CD14-positive monocyte (primary cell): ENCODE data around the gene SLC26A11. TPM values are rescaled to one million over a fixed set of nuclear protein-coding genes. Genes with fewer than 3 reads are reported as not detected.

ENCODE experiments used
- DNase-seq, 3 donors: peaks; one replicate each; pipeline ENCODE4 v3.0.0-alpha.2; 2011 to 2022
- H2AFZ ChIP-seq: 2 replicates; pipeline ENCODE4 v1.6.0; 2012; ENCODE audit warnings: mild to moderate bottlenecking, low read depth, low read length, inconsistent platforms; ENCODE audit not compliant: insufficient read depth, poor library complexity, severe bottlenecking
- H3K27ac ChIP-seq, 2 donors: 1 replicate in 1 of 2; 2 replicates in 1 of 2; pipeline ENCODE4 v1.5.1; 2012 to 2013; ENCODE audit warnings: low read length in 2 of 2, control low read depth in 1 of 2, inconsistent platforms in 1 of 2, low read depth in 1 of 2, mild to moderate bottlenecking in 1 of 2
- H3K27me3 ChIP-seq, 2 donors: one replicate each; pipeline versions ENCODE4 v1.6.0 to v1.6.1; 2011 to 2013; ENCODE audit warnings: low read length in 2 of 2; ENCODE audit not compliant: control insufficient read depth in 2 of 2, insufficient read depth in 2 of 2
- H3K36me3 ChIP-seq, 2 donors: replicated peaks in 1 of 2; 1 replicate in 1 of 2; 2 replicates in 1 of 2; pipeline versions ENCODE4 v1.5.1 to v1.6.1; 2012 to 2013; ENCODE audit warnings: low read length in 2 of 2, control low read depth in 1 of 2, inconsistent platforms in 1 of 2, mild to moderate bottlenecking in 1 of 2; ENCODE audit not compliant: insufficient read depth in 2 of 2, control insufficient read depth in 1 of 2
- H3K4me1 ChIP-seq, 2 donors: 1 replicate in 1 of 2; 2 replicates in 1 of 2; pipeline versions ENCODE4 v1.5.1 to v1.6.1; 2012 to 2013; ENCODE audit warnings: low read length in 2 of 2, control low read depth in 1 of 2, inconsistent platforms in 1 of 2, mild to moderate bottlenecking in 1 of 2, moderate library complexity in 1 of 2; ENCODE audit not compliant: insufficient read depth in 2 of 2, control insufficient read depth in 1 of 2
- H3K4me2 ChIP-seq: replicated peaks from 2 replicates; pipeline ENCODE3; 2012; ENCODE audit warnings: low read length, moderate library complexity, mild to moderate bottlenecking; ENCODE audit not compliant: poor library complexity, severe bottlenecking; ENCODE audit errors: extremely low read depth
- H3K4me3 ChIP-seq, 3 experiments: fragments of 200-600 bp in 1 of 3; sonication (generic) in 1 of 3; replicated peaks in 1 of 3; 1 replicate in 2 of 3; 2 replicates in 1 of 3; pipeline ENCODE4 v1.5.1; 2011 to 2013; ENCODE audit warnings: low read length in 3 of 3, mild to moderate bottlenecking in 3 of 3, control low read depth in 2 of 3, low read depth in 2 of 3, inconsistent platforms in 1 of 3, moderate library complexity in 1 of 3
- H3K79me2 ChIP-seq: 2 replicates; pipeline ENCODE4 v1.6.0; 2012; ENCODE audit warnings: mild to moderate bottlenecking, control low read depth, inconsistent platforms, low read length, moderate library complexity; ENCODE audit not compliant: insufficient read depth
- H3K9ac ChIP-seq: 2 replicates; pipeline ENCODE4 v1.6.0; 2017; ENCODE audit warnings: low read length, mild to moderate bottlenecking; ENCODE audit not compliant: insufficient read depth, poor library complexity, severe bottlenecking
- H3K9me3 ChIP-seq, 2 donors: replicated peaks in 1 of 2; 1 replicate in 1 of 2; 2 replicates in 1 of 2; pipeline versions ENCODE4 v1.5.1 to v1.6.1; 2012 to 2013; ENCODE audit warnings: low read length in 2 of 2, control low read depth in 1 of 2; ENCODE audit not compliant: control insufficient read depth in 1 of 2, insufficient read depth in 1 of 2
- H4K20me1 ChIP-seq: 2 replicates; pipeline ENCODE4 v1.6.0; 2012; ENCODE audit warnings: mild to moderate bottlenecking, low read length, control low read depth, moderate library complexity; ENCODE audit not compliant: insufficient read depth
- H3K27ac Mint-ChIP-seq, 7 donors: one replicate each; pipeline ENCODE4 v1.8.0; 2020; ENCODE audit warnings: mild to moderate bottlenecking in 7 of 7, mixed read lengths in 7 of 7, moderate library complexity in 6 of 7, inconsistent platforms in 2 of 7
- H3K27me3 Mint-ChIP-seq, 3 donors: one replicate each; pipeline ENCODE4 v1.8.0; 2021 to 2022; ENCODE audit warnings: low read depth in 3 of 3, mild to moderate bottlenecking in 3 of 3, mixed read lengths in 3 of 3, moderate library complexity in 3 of 3, inconsistent platforms in 1 of 3
- H3K36me3 Mint-ChIP-seq, 2 donors: one replicate each; pipeline ENCODE4 v1.8.0; 2020; ENCODE audit warnings: mixed read lengths in 2 of 2, inconsistent platforms in 1 of 2, mild to moderate bottlenecking in 1 of 2
- H3K4me1 Mint-ChIP-seq: one replicate; pipeline ENCODE4 v1.8.0; 2020; ENCODE audit warnings: mild to moderate bottlenecking, mixed read lengths
- H3K4me3 Mint-ChIP-seq, 2 donors: one replicate each; pipeline ENCODE4 v1.8.0; 2020; ENCODE audit warnings: mild to moderate bottlenecking in 2 of 2, mixed read lengths in 2 of 2, moderate library complexity in 1 of 2
- H3K9me3 Mint-ChIP-seq, 7 donors: one replicate each; pipeline ENCODE4 v1.8.0; 2020 to 2022; ENCODE audit warnings: mixed read lengths in 7 of 7, mild to moderate bottlenecking in 6 of 7, moderate library complexity in 6 of 7, inconsistent platforms in 2 of 7
- CTCF ChIP-seq: fragments of 200-600 bp; IDR thresholded peaks from one replicate; pipeline ENCODE4 v1.8.0; 2022; ENCODE audit warnings: antibody characterized with exemption, mild to moderate bottlenecking
- WGBS: methylation state at CpG from one replicate; pipeline ENCODE4 v1.1.5; 2013; ENCODE audit warnings: missing lambda C conversion rate; ENCODE audit not compliant: insufficient coverage; 5-methylcytosine and 5-hydroxymethylcytosine counted together
- intact Hi-C, 2 donors: fragments of 100-400 bp; cut with micrococcal nuclease; formaldehyde crosslinking; loops; one replicate each; pipeline versions ENCODE4 v1.15.0 to v1.15.1; 2023
- polyA plus RNA-seq, 3 donors: library from polyadenylated mRNA; depleted of rRNA in 1 of 3; unstranded in 2 of 3; stranded (reverse) in 1 of 3; fragments of 300-500 nt in 2 of 3; fragments of >200 nt in 1 of 3; fragmentation: Illumina TruSeq in 2 of 3; gene quantifications; 1 replicate in 2 of 3; 2 replicates in 1 of 3; pipeline ENCODE4 v1.2.3, GENCODE V29; 2012 to 2021

SLC26A11 gene
- polyA plus RNA-seq, 3 donors: 1.8 to 29.7 (median 2.6) TPM

DNA sequence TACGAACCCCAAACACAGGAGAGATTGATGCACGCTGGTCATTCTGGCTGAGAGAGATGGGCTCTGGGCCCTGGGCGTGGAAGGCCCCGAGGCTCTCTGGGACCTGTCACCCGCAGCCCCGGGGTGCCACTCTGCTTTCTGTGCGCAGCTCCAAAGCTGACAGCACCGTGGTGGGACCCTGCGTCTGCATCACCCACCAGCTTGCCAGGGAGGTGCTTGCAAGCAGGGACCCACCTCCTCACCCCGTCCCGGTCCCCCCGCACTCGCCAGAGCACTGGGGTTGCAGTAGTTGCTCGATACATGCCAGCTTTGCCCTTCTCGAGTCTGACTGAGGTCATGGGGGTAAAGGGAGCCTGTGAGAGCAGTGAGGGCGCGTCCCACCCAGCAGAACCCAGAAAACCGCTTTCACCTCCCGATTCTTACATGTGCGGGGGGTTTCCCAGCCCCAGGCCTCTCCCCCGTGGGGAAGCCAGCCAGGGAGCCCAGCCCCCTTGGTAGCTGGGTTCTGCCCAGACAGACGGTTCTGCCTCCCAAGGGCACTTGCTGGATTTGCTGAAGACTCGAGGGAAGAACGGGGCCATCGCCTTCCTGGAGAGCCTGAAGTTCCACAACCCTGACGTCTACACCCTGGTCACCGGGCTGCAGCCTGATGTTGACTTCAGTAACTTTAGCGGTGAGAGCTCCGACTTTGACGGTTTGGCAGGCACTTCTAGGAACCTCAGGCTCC is 37.9 kb upstream of the SLC26A11 start:
- Mint-ChIP-seq H3K4me3 (no peak overlapping the region), H3K4me1 (no peaks in the 10 kb centered on the region), H3K27ac (no peak overlapping the region), H3K27me3 (peaks cover 5 to 13% (median 8%) of the 10 kb centered on the region in 3 donors), H3K36me3 (no peaks in the 10 kb centered on the region), H3K9me3 (peaks cover 0 to 2% (median 0%) of the 10 kb centered on the region in 7 donors)
- Histone ChIP-seq H3K27me3 (no peaks in the 10 kb centered on the region), H3K9me3 (no peaks in the 10 kb centered on the region), H3K9ac (no peak overlapping the region), H3K4me2 (no peak overlapping the region), H2AFZ (no peak overlapping the region), H3K79me2 (no peaks in the 10 kb centered on the region), H3K4me3 (no peak overlapping the region), H3K36me3 (no peaks in the 10 kb centered on the region), H4K20me1 (no peaks in the 10 kb centered on the region), H3K4me1 (no peaks in the 10 kb centered on the region), H3K27ac (no peak overlapping the region)
- no peak for TF ChIP-seq CTCF
- intact Hi-C loops: no loop called here
- no peak for DNase-seq
- WGBS: 93% methylated on average over 26 of the region's 30 CpGs

GRCh38 chr17:80182845-80183223 is 37.4 kb upstream of the SLC26A11 start:
- no peaks in the 10 kb centered on the region for H3K36me3 Mint-ChIP-seq
- H4K20me1 ChIP-seq: no peaks in the 10 kb centered on the region
- H3K4me2 ChIP-seq: no peak overlapping the region
- H3K4me3 ChIP-seq: no peak overlapping the region
- H3K27ac ChIP-seq: no peak overlapping the region
- no peaks in the 10 kb centered on the region for H3K36me3 ChIP-seq
- 96% methylated on average over 8 of the region's 12 CpGs for whole genome bisulfite sequencing
- no peaks in the 10 kb centered on the region for H3K79me2 ChIP-seq
- no peak overlapping the region for H3K9ac ChIP-seq
- no peaks in the 10 kb centered on the region for H3K4me1 Mint-ChIP-seq
- H3K9me3 Mint-ChIP-seq: peaks cover 0 to 2% (median 0%) of the 10 kb centered on the region in 7 donors
- no peak for TF ChIP-seq CTCF
- H3K4me1 ChIP-seq: no peaks in the 10 kb centered on the region
- H3K4me3 Mint-ChIP-seq: no peak overlapping the region
- no peaks in the 10 kb centered on the region for H3K27me3 ChIP-seq
- intact Hi-C loops: no loop called here
- no peak overlapping the region for H3K27ac Mint-ChIP-seq
- DNase-seq: no peak
- no peak overlapping the region for H2AFZ ChIP-seq
- peaks cover 3 to 14% (median 9%) of the 10 kb centered on the region in 3 donors for H3K27me3 Mint-ChIP-seq
- H3K9me3 ChIP-seq: no peaks in the 10 kb centered on the region
